Fibroblast of lung (primary cell): ENCODE results near the gene RIT2. TPM values are rescaled to one million over a fixed set of nuclear protein-coding genes. Genes with fewer than 3 reads are reported as not detected.

Source experiments
- DNase-seq, 2 donors: peaks; one replicate each; pipeline versions ENCODE4 v3.0.0 to v3.0.0-alpha.2; 2010; ENCODE audit warnings: low read depth in 2 of 2
- H2AFZ ChIP-seq: 2 replicates; pipeline ENCODE4 v1.5.1; 2012; ENCODE audit warnings: low read length, control low read depth, inconsistent platforms
- H3K27ac ChIP-seq: 2 replicates; pipeline ENCODE4 v1.5.1; 2011; ENCODE audit warnings: low read length, control low read depth; ENCODE audit not compliant: insufficient read depth
- H3K27me3 ChIP-seq: 2 replicates; pipeline ENCODE4 v1.5.1; 2011; ENCODE audit warnings: mild to moderate bottlenecking, low read length; ENCODE audit not compliant: control insufficient read depth, insufficient read depth
- H3K36me3 ChIP-seq: 2 replicates; pipeline ENCODE4 v1.5.1; 2011; ENCODE audit warnings: low read length; ENCODE audit not compliant: control insufficient read depth, insufficient read depth
- H3K4me1 ChIP-seq: 2 replicates; pipeline ENCODE4 v1.5.1; 2011; ENCODE audit warnings: low read length; ENCODE audit not compliant: control insufficient read depth, insufficient read depth; ENCODE audit errors: extremely low read depth
- H3K4me2 ChIP-seq: 2 replicates; pipeline ENCODE4 v1.5.1; 2011; ENCODE audit warnings: low read length, control low read depth; ENCODE audit not compliant: insufficient read depth; ENCODE audit errors: extremely low read depth
- H3K4me3 ChIP-seq, 4 experiments: fragments of 200-600 bp in 1 of 4; sonication (generic) in 1 of 4; replicated peaks in 1 of 4; 2 replicates each; pipeline ENCODE4 v1.5.1; 2011 to 2016; ENCODE audit warnings: low read length in 4 of 4, low read depth in 3 of 4, mild to moderate bottlenecking in 3 of 4, control low read depth in 2 of 4, inconsistent platforms in 1 of 4, mixed read lengths in 1 of 4; ENCODE audit not compliant: insufficient read depth in 1 of 4; ENCODE audit errors: control extremely low read depth in 1 of 4
- H3K79me2 ChIP-seq: 2 replicates; pipeline ENCODE4 v1.5.1; 2012; ENCODE audit warnings: mild to moderate bottlenecking, low read length, inconsistent platforms; ENCODE audit not compliant: control insufficient read depth, insufficient read depth
- H3K9ac ChIP-seq: 2 replicates; pipeline ENCODE4 v1.5.1; 2011; ENCODE audit warnings: mild to moderate bottlenecking, low read length, control low read depth; ENCODE audit not compliant: insufficient read depth
- H3K9me3 ChIP-seq: 2 replicates; pipeline ENCODE4 v1.5.1; 2012; ENCODE audit warnings: low read depth, low read length; ENCODE audit not compliant: control insufficient read depth, insufficient read depth
- H4K20me1 ChIP-seq: 2 replicates; pipeline ENCODE4 v1.5.1; 2011; ENCODE audit warnings: low read length; ENCODE audit not compliant: control insufficient read depth, insufficient read depth; ENCODE audit errors: extremely low read depth
- CTCF ChIP-seq, 2 donors: IDR thresholded peaks in 1 of 2; conservative IDR thresholded peaks in 1 of 2; 1 replicate in 1 of 2; 2 replicates in 1 of 2; pipeline ENCODE4 v1.5.1; 2011 to 2012; ENCODE audit warnings: low read length in 2 of 2, control low read depth in 1 of 2, inconsistent platforms in 1 of 2, low read depth in 1 of 2, mild to moderate bottlenecking in 1 of 2
- EZH2 ChIP-seq: IDR thresholded peaks from 2 replicates; pipeline ENCODE4 v1.5.1; 2012; ENCODE audit warnings: low read length, control low read depth, mild to moderate bottlenecking; ENCODE audit errors: missing control alignments
- polyA plus RNA-seq, 2 donors: library from polyadenylated mRNA; depleted of rRNA in 1 of 2; stranded (reverse) in 1 of 2; unstranded in 1 of 2; fragments of >200 nt; gene quantifications; 2 replicates each; pipeline ENCODE4 v1.2.1, GENCODE V29; 2011 to 2012; ENCODE audit warnings: missing spikeins in 1 of 2
- total RNA-seq: library from RNA; depleted of rRNA; stranded (reverse); fragments of >200 nt; gene quantifications from 2 replicates; pipeline ENCODE4 v1.2.1, GENCODE V29; 2014

Gene RIT2
- total and polyA plus RNA-seq, 2 donors (not counting 1 experiment from before 2014, with no cell fraction given): not detected

DNA sequence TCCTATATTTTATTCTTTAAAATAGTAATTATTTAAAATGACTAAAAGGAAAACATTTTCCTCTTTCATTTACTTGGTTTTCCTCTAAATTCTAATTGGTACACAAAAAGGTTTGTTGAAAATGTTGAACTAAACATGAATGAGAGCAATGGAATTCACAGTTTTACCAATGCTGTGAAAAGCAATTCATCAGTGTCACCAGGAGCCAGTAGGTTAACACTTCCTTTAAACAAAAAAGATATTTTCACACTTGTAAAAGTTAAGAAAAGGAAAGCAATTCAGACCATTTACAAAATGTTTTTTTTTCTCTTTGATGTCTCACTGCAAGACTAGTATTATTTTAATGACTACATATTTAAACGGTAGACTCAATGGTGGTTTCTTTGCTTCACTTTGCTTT is 341.6 kb downstream of the RIT2 start:
- H3K4me2 ChIP-seq: no peak overlapping the region
- H3K9me3 ChIP-seq: no peaks in the 10 kb centered on the region
- no peak overlapping the region for H3K4me3 ChIP-seq
- no peak overlapping the region for H3K27ac ChIP-seq
- no peaks in the 10 kb centered on the region for H3K4me1 ChIP-seq
- no peak for TF ChIP-seq CTCF (conservative IDR thresholded peaks at IDR 0.05 in 1 of 2, IDR thresholded peaks at IDR 0.05 in 1 of 2; ENCODE audit: low read depth in 1 of 2, low read length in 2 of 2)
- TF ChIP-seq EZH2: no peak
- no peak overlapping the region for H2AFZ ChIP-seq
- no peaks in the 10 kb centered on the region for H3K27me3 ChIP-seq
- no peaks in the 10 kb centered on the region for H4K20me1 ChIP-seq
- DNase-seq: peak in 1 of 2 donors; percentile 70
- H3K9ac ChIP-seq: no peak overlapping the region
- no peaks in the 10 kb centered on the region for H3K36me3 ChIP-seq
- no peaks in the 10 kb centered on the region for H3K79me2 ChIP-seq

GRCh38 chr18:42771936-42772335 is 343.5 kb downstream of the RIT2 start:
- H3K79me2 ChIP-seq: no peaks in the 10 kb centered on the region
- H3K36me3 ChIP-seq: no peaks in the 10 kb centered on the region
- no peak overlapping the region for H2AFZ ChIP-seq
- H3K27ac ChIP-seq: no peak overlapping the region
- no peak overlapping the region for H3K4me3 ChIP-seq
- H3K4me1 ChIP-seq: no peaks in the 10 kb centered on the region
- no peak for TF ChIP-seq CTCF (conservative IDR thresholded peaks at IDR 0.05 in 1 of 2, IDR thresholded peaks at IDR 0.05 in 1 of 2; ENCODE audit: low read depth in 1 of 2, low read length in 2 of 2)
- no peaks in the 10 kb centered on the region for H4K20me1 ChIP-seq
- no peak overlapping the region for H3K4me2 ChIP-seq
- H3K27me3 ChIP-seq: no peaks in the 10 kb centered on the region
- H3K9ac ChIP-seq: no peak overlapping the region
- H3K9me3 ChIP-seq: no peaks in the 10 kb centered on the region
- no peak for DNase-seq

- Histone ChIP-seq H3K9me3 (no peaks in the 10 kb centered on the region), H4K20me1 (no peaks in the 10 kb centered on the region), H3K79me2 (no peaks in the 10 kb centered on the region), H2AFZ (no peak overlapping the region), H3K4me1 (no peaks in the 10 kb centered on the region), H3K27me3 (no peaks in the 10 kb centered on the region), H3K27ac (no peak overlapping the region), H3K4me3 (no peak overlapping the region), H3K9ac (no peak overlapping the region), H3K36me3 (no peaks in the 10 kb centered on the region), H3K4me2 (no peak overlapping the region)
- TF ChIP-seq CTCF (conservative IDR thresholded peaks at IDR 0.05 in 1 of 2, IDR thresholded peaks at IDR 0.05 in 1 of 2; ENCODE audit: low read depth in 1 of 2, low read length in 2 of 2) (no peak), EZH2 (no peak)
- DNase-seq: peak in 1 of 2 donors; percentile 12
These were observed 350.2 kb downstream of the RIT2 start for GRCh38 chr18:42765302-42765701.
